ENCODE data around the gene TRUB1.

Gene TRUB1

DNA sequence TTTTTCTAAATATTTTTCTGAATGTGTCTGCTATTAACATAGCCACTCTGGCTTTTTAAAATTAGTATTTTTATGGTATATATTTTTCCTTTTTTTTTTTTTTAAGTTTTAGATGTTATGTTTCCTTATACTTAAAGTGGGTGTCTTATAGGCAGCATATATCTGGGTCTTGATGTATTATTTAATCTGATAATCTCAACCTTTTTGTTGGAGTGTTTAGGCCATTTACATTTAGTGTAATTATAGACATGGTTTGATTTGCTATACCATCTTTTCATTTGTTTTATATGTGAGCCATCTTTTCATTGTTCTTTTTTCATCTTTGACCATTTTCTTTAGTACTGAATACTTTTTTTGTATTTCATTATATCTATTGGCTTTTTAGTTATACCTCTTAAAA lies 45.0 kb downstream of the TRUB1 start:
- no peak for DNase-seq

DNA sequence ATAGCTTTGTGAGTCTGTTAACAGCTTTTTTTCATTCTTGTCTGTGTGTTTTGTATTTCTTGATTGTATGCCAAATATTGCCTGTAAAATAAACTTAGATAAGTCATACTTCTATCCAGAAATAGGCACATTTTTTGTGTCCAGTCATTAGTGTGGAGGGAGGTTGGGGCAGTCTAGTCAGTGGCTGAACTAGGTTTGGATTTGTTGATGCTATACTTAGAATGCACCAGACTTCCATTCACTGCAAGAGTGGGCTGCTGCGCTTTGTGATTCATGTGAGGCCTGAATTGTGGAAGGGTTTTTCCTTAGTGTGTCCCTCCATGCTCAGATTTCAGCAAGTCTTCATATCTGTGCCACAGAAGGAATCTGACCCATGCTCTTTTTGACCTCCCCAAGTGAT lies 50.0 kb downstream of the TRUB1 start:
- DNase-seq: no peak

DNA sequence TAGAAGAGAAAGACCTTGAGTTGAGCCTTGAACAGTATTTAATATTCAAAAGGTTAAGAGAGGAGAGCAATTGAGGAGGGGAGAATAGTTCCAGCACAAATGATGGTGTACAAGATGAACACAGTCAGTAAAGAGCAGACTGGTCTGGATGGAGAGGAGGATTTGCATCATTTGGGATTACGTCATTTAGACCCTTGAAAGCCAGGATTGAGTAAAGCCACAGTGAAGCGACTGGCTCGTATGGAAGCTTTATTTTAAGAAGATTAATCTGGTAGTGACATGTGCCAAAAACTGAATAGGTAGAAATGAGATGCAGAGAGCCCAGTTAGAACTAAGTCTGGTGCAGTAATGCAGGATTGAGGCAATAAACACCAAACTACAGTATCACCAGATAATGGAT lies 52.6 kb downstream of the TRUB1 start:
- DNase-seq: no peak

DNA sequence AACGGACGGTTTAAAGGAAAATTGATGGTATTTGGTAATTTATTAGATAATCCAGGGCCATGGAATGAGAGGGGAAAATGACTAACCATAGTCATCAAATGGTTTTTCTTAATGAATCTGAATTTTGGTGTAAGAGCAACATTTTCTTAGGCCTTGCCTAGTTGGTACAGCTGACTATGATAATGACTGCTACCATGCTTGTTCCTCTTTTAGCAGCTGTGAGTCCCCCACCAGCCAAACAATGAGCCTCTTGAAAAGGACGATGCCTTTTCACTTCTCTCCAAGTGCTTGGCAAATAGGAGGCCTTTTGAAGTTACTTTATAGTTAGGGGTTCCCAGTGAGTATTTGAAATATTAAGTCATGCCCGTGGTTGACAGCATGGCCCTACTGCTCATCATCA lies 53.0 kb downstream of the TRUB1 start:
- no peak for DNase-seq

DNA sequence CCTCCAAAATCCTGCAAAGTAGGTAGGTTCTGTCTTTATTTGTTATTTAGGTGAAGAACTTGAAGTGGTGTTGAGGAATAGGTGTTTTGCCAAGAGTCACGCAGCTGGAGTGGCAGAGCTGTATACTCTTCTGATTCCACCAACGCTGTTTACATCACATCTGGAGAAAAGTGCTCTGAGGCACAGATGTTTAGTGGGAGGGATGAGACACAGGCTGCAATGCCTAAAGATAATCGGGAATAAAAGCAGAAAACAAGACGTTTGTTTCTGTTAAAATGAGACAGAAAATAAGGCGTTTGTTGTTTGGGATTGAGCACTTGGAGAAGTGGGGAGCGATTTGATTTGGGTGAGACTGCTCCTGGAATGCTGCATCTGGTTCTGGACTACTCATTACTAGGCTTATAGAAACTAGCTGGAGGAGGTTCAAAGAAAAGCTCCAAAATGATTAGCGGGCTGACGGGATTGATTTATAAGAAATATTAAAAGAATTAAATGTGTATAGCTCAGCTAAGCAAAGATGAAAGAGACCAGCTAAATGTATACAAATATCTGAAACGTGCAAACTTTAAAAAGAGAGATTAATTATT lies 54.3 kb downstream of the TRUB1 start:
- DNase-seq: no peak

DNA sequence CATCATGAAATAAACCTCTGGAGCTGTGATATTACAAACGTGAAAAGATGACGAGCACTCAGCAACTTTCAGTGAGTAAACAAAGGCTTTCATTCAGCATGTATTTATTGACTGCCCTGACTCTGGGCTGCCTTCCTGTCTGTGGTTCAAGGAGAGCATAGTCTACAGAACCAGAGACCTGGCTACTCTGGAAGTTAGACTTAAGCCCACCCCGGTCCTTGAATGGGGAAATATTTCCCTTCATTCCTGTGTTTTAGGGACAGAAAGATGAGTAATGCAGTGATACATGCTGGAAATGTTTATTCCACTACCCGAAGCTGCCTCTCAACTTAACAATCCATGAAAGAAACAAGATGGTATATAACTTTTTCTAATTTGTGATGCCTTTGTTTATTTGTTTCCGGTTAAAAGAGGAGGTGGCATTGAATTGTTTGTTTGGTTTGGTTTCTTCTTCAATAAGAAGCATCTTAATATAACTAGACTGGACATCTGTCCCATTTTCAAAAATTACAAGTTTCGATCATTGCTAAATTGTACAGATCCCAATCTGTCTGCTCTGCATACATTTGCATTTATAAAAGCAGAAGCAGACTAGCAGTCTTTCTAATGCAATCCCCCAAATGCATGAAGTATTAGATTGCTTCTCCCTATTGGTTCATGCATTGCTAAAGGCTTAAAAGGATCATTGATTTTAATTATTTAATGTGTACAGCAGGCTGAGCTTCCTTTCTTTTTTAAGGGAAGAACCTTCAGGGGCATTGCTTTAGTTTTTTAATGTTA lies 57.7 kb downstream of the TRUB1 start:
- no peak for DNase-seq

DNA sequence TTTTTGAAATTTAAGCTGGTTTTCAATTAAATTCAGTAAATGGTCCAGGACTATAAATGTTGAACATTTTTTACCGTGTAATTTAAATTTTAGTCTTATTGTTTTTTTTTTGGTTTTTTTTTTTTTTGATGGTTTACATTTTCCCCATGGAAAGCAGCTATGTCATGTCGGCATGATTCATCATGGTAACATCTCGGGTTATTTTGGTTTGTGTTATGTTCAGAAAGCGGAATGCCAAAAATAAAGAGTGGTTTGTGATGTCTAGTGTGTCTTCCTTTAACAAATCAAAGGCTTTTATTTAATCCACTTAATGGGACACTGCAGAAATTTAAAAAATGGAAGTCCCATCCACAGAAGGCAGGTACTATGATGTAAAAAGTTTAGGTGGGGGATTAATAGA lies 58.5 kb downstream of the TRUB1 start:
- no peak for DNase-seq

DNA sequence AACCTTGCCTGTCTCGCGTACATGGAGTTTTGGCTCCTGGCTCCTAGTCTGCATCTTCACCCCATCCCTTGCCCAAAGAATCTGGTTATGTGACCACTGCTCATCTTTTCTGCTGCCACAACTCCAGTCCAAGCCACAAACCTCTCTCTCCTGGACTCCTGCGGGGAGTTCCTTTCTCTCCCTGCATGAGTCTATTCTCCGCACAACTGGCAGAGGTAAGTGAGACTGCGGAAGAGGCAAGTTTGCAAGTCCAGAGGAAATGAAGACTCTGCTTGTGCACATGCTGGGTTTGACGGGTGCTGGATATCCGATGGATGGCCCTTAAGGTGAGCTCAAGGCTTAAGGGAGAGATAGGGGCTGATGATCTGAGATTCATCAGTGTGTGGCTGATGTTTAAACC lies 61.0 kb downstream of the TRUB1 start:
- DNase-seq: no peak

DNA sequence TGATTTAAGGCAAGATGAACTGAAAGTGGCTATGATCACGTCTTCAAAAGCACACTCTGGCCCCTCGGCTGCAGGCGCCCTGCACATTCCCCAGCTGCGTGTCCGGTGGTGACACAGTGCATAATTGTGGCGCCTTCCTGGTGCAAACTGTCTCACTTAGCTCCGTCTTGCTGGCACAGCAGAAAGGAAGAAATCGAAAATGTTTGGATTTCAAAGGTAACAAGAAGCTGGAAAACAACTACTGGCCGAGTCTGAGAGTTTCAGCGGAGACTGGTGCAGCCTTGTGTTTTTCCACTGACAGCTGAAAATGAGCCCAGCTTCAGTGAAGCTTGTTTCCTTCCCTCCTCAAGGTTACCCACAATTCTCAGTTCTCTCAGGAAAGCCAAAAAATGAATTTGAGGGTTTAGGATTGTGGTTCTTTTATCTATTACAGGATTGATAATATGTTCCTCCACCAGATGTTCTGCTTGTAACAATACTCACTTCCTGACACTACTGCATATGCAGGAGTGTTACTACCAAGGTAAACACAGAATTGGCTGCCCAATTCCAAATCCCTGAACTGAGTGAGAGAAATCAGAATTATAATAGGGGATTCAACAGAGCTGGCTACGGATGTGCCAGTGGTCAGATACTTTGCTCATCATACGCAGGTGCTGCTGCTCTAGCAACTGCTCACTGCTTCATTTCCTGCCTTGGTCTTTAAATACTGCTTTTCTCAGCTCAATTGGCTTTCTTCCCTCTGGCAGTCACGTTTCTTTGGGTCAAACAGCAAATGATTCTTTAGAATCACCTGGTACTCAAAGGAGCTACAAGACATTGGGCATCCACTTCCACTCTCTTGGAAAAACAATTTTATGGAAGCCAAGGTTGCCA lies 63.7 kb downstream of the TRUB1 start:
- no peak for DNase-seq

DNA sequence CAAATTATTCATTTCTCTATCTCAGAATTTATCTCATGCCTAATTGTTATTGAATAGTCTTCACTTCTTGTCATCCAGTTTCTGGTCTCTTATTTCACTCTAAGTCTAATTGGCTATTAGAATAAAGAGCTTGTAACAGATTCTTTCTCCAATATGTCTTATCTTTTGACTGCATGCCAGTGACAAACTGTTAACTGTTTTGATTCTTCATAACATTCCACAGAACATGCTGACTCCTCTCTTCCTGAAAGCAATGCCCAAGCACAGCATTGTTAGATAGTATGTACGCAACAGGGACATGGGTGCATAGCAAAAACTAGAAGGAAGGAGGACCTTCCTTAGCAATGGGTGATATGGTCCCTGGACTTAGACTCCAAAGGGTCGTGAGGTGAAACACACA lies 65.4 kb downstream of the TRUB1 start:
- DNase-seq: no peak

DNA sequence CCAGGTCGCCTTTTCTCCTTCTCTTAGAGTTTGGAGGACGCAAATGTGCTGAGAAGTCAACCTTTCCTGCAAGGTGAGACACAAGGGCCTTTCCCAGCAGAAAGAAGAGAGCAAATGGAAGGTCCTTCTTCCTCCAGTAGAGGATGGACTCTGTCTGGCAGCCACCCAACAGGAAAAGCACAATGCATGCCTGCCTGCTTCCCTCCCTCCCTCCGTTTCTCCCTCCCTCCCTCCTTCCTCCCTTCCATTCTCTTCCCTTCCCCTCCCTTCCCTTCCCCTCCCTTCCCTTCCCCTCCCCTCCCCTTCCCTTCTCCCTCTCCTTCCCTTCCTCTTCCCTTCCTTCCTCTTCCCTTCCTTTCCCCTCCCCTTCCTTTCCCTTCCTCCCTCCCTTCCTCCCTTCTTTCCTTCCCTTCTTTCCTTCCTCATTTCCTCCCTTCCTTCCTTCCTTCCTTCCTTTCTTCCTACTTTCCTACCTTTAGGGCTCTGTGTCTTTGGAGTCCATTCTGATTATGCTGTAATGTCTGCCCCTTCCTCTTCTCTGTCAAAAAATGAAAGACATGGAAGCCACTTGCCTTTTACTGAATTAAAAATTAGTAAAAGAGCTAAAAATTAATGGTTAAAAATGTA lies 66.4 kb downstream of the TRUB1 start:
- DNase-seq: no peak

DNA sequence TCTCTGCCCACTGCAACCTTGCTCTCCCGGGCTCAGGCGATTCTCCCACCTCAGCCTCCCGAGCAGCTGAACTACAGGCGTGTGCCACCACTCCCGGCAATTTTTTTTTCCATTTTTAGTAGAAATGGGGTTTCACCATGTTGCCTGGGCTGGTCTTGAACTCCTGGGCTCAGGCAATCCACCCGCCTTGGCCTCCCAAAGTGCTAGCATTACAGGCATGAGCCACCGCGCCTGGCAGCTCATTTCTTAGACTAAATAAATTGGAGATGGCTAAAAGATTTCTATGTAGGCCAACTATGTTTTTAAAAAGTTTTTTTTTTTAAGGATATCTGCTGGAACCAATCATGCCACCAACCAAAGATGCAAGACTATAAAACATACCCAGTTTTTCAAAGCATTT lies 67.8 kb downstream of the TRUB1 start:
- no peak for DNase-seq

DNA sequence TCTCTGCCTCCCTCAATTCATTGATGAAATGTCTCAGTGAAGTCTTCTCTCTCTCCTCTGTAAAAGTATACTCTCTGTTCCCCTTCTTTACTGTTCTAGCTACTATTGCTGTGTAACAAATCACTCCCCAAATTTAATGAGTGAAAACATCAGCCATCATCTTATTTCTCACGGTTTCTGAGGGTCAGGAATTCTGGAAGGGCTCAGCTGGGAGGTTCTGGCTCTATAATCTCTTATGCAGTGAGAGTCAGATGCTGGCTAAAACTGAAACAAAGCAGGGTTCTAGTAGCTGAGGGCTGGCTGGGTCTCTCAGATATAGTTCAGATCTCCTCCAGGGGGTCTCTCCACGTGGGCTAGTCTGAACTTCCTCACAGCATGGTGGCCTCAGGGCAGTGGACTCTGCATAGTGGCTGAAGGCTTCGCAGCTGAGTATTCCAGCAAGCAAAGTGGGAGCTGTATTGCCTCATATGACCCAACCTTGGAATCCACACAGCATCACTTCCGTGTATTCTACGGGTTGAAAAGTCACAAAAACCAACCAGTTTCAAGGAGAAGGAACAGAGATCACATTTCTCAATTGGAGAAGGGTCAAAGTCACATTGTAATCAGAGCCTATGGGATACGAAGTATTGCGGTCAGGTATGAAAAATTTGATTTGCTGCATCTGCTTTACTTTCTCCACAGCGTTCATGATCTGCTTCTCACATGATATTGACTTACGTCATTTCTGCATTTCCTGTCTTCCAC lies 80.4 kb downstream of the TRUB1 start:
- DNase-seq: no peak

DNA sequence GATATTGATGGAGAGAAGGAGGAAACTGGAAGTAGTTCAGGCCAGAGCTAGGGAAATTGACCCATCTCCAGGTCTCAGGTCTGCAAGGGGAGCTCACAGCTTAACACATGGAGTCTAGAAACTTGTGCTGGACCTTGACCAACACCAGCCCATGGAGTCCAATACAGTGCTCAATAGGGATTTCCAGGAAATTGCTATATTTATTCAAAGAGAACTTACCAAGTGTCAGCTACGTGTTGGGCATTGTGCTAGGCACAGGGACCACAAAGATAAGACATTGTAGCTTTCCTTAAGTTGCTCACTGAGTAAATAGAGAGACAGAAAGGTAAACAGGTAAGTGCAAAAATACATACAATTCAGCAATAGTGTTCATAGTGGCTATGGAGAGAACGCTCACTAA lies 82.5 kb downstream of the TRUB1 start:
- no peak for DNase-seq

DNA sequence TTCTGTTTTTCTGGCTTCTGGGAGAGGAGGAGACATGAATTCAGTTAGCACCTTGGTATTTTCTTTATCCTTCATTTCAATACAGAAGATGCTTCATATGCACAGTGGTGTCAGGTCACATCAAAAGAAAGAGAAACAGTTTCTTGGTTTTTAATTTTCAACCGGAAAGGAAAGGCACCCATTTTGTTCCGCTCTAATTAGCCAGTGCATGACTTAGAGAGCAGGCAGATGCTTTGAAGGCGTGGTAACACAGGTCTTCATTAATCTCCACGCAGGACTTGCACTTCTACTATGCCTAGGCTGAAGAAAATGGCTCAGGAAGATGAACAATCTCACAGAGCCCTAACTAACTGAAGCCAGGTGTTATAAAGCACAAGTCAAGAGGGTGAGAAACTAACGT lies 84.7 kb downstream of the TRUB1 start:
- DNase-seq: no peak

DNA sequence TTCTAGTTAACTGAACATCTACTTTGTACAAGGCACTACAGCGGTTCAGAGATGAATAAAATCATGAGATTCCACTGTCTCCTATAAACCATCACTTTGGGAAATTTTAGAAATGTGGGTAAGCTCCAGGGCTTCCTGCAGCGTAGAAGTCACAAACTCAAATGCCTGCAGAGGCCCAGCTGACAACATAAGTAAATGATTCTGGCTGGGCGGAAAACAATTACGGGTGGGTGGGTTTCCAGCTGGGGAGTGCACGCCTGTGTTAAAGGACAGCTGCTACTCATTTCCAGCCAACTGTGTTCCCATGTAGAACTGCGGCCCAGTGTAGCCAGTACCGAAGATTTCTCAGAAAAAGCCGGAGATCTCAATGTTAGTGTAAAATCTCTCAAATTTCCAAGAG lies 85.7 kb downstream of the TRUB1 start:
- no peak for DNase-seq

DNA sequence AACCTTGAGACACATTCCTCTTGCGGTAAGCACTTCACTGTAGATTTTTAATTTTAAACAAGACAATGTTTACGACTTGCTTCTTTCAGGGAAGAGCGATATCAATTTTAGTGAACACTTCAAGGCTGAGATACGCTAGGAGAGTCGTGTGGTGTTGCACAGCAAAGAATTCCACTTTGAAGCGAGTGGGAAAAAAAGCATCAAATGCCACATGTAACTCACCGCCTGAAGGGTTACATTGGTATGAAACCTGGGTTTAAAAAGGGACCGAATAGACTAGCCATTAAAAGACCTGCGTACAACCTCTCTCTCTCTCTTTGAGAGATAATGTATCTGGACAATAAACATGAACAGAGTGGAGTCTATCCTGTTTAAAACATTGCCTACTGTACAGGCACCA lies 86.4 kb downstream of the TRUB1 start:
- no peak for DNase-seq

DNA sequence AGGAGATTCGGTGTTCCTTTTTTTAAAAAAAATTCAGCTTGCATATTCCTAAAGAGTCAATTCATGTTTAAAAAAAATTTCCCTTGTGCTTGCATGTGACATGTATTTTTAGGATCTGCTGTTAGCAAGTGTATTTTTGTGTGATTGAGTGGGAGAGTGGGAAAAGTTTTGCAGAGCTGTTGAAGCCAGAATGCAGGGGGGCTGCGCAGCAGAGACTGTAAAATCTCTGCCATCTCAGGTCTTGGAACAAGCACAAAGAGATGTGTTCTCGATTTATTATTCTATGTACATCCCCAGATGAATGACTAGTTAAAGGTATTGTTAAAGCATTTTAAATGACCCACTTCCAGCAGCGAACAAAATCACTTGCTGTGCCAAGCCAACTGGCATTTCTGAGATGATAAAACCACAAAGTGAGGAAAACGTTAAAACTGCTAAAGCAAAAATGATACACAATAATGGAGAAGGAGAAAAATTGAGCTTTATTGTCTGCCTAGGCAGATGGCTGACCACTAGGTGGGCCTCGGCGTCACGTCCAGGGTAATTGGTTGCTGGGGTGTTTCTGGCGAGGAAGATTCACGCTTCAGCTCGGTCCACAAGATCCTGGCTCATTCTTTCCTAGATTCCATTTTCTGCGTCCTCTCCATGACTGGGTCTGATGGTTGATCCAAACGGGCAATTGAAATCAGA lies 88.2 kb downstream of the TRUB1 start:
- DNase-seq: no peak

DNA sequence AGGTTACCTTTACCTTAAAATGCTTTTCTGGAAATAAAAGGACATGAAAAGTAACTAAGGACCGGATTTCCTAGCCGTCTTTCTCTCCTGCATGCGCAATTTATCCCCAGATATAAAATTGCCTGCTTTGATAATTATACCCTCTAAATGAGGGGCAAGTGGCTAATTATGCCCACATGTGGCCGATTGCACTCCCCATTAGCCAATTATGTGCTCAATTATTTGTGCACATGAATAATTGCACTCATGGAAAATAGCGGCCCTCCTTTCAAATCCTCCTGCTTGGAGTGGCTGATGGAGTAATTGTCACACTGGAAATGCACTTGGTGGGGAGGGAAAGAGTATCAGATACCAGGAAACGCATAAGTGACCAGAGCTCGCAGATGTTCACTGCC lies 88.7 kb downstream of the TRUB1 start:
- no peak for DNase-seq
